NCI-H2196 (cell line): ENCODE data around the gene PRKG2.
"Not testable (repeated sequence)": the region's sequence is repeated elsewhere in the genome, so short reads cannot be mapped to it uniquely, and the experiment has no call there.

Experiments
- DNase-seq: peaks from one replicate; lab custom pipeline; 2025; ENCODE audit not compliant: unreplicated experiment; lab: John Stamatoyannopoulos, UW

The PRKG2 gene, protein sequence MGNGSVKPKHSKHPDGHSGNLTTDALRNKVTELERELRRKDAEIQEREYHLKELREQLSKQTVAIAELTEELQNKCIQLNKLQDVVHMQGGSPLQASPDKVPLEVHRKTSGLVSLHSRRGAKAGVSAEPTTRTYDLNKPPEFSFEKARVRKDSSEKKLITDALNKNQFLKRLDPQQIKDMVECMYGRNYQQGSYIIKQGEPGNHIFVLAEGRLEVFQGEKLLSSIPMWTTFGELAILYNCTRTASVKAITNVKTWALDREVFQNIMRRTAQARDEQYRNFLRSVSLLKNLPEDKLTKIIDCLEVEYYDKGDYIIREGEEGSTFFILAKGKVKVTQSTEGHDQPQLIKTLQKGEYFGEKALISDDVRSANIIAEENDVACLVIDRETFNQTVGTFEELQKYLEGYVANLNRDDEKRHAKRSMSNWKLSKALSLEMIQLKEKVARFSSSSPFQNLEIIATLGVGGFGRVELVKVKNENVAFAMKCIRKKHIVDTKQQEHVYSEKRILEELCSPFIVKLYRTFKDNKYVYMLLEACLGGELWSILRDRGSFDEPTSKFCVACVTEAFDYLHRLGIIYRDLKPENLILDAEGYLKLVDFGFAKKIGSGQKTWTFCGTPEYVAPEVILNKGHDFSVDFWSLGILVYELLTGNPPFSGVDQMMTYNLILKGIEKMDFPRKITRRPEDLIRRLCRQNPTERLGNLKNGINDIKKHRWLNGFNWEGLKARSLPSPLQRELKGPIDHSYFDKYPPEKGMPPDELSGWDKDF

DNA sequence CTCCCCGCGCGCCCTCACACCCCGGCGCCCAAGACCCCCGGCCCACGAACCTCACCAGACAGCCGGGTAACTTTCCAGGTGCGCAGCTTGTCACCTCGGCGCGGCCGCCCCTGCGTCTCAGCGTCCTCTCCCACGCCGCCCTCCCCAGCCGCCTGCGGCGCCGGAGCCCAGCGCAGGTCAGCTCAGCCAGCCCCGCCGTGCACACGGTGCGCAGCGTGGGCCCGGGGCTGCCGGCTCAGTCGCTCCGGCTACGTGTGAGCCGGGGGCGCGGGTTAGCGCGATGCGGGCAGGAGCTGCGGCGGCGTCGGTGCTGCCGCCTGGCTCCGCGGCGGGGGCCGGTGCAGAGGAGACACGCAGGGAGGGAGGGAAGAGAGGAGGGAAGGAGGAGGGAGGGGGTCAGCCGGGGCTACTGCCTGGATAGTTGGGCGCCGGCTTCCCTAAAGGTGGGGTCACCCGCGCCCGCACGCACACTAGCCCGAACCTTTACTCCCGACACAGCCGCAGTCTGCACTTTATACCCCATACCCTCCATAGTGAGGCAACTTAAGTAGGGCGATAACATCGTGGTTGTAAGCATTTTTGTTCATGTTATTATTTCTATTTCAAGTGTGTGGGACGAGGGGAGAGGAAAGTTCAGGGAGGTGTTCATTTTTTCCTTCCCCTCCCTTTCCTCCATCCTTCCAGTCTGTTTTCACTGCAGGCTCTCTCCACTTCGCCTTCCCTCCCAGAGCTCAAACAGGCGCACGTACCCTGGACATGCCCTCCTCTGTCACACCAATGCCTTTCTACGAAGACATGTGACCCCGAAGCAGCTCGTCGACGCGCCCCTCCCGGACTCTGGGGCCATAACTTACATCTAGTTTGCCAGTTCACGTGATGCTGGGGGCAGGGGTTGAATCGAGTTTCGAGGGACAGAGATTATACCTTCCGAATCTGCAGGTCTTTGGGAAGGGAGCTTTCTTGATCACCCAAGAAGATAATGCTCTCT, at the start of gene PRKG2:
Gene PRKG2 (minus strand): TSS at position 342 of the 988 bp plus-strand sequence. CDS start 10,175 bp downstream, outside the sequence.
- DNase-seq = no peak

DNA sequence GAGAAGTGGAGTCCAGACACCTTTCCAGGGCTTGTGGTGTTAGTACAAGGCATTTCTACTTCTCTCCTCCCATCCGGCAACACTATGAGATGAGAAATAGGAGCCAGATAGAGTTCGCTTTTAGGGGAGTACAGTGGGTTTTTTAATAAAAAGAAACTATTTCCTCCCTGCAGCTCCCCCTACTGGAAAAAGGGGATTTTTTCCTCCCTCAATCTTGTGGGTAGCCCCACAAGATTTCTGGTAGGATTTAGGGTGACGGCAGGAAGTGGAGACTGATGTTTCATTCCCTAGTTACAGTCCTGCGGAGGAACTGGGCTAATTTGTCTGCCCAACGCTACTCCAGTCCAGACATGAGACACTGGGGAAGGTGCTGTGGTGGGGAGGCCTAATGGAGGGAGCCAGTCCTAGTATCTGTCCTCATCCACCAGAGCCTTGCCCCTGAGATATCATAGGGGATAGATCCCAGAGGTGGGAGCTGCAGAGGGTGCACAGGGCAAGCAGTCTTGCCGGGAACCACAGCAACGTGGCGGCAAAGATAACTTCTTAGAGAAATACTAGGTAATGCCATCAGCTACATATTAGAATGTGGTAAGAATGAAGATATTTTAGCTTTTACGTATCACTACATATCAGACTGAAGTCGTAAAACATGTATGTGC, 45.5 kb upstream of the PRKG2 start:
- no peak for DNase-seq

DNA sequence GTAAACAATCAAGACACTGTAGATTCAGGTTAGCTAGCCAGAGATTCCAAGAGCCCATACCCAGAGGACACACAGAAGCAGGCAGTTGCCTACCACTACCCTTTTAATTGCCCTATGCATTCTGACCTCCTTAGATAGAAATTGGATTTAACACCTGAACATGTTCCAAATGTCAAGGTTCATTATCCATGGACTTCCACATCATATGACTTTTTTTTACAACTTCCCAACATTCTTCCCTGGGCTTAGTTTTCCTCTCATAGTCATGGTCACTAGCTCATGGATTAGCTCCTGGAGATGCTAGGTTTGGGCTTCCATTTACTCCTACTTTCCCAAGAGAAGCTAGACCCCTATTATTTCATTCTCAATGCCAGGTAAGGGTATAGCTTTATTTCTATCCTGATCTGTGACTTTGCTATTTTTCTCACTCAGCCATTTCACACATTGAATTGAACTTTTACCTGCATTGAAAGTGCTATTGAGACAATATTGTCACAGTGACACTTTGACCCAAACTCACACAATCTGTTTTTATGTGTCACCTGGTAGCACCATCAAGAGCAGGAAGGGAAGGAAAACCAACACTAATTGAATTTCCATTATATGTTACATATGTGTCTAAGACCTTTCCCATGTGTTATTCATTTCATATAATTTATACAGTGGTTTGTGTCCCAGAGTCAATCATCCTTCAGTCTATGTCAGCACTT, 44.0 kb upstream of the PRKG2 start:
- no peak for DNase-seq

DNA sequence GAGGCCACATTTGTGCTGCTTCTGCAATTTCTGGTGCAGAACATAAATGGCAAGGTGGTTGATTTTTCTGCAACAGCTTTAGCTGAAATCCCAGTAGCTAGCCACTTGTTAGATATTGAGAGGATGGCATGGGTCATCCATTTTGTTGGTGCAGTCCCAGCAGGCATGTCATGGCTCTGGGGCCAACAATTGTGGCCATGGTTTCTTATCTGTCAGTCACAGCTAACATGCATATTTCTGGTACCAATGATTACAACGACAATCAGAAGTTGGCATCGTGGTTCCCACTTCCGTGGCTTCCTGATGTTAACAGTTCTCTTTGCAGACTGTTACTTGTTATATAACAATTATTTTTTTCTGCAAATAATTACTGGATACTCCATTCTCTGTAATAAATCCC, 42.8 kb upstream of the PRKG2 start:
- DNase-seq = no peak

DNA sequence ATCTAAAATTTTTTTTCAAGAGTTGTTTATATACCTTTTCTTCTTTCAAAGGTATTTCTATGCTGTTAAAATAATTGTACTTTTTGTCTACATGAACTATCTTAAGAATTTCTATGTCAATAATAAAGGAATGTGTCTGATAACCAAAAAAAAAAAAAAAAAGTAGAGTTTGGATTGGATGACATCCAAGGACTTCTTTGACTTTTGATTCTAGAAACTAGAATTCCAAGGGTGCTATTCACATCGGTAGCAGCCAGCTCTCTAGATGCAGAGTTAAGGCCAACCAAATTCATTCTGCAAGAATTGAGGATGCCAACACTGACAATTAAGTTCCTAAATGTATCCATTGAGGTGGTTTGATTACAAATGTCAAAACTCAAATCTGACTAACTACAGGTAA, 42.0 kb upstream of the PRKG2 start:
- DNase-seq = no peak

DNA sequence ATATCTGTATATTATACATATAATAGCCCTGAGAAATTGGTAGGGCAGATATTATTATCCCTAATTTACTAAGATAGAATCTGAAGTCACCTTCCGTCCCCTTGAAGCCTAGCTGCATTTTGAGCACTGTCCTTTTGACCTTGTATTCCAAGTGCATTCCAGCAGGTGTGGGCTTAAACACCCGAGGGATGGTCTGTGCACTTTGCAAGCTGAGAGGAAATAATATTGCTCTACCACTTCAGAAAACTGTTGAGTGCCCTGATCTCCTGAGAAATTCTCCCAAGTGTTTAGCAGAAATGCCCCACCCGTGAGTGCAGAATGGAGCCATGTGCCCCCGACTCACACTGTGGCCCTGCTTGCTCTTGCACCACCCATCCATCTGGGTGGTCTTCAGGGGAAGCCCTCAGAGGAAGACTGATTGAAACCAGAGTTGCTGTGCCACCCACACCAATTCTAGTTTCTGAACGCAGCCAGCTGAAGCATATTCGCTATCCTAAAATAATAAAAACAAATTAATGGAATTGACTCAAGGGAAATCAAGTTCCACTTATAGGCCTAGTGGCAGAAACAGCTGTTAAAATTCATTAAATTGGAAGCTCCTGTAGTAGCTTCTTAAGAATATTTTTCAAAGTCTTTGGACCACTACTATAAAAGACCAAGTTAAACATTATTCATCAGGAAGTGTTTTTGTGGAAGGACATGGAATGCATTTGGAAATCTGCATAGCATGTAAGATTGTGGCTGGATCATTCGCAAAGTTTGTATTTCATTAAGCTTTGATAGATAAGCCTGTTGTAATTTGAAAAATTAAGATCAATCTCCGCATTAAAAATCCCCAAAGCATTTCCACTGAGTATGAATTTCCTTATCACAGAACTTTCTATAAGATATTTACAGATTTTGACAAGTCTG, 41.3 kb upstream of the PRKG2 start:
- DNase-seq = no peak

DNA sequence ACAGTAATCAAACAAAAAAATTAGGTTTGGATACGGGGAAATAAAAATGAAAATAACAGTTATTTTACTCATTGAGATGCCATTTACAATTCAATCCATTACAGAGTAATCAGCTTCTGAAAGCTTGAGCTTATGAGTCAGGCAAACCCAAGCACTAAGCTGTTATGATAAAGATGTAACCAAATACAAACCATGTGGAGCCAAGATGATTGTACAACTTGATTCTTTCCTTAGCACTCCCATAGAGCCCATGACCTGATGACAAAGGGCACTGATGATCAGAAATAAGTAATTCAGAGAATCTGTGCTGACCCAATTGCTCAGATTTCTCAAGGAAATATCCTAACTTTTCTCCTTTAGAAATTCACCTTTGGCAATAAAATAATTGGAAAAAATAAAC, 40.5 kb upstream of the PRKG2 start:
- no peak for DNase-seq

DNA sequence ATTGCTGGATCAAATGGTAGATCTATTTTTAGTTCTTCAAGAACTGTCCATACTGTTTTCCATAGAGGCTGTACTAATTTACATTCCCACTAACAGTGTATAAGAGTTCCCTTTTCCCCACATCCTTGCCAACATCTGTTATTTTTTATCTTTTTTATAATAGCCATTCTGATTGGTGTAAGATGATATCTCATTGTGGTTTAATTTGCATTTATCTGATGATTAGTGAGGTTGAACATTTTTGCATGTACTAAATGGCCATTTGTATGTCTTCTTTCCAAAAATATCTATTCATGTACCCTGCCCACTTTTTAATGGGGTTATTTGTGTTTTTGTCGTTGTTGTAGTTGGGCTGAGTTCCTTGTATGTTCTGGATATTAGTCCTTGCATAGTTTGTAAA, 35.4 kb upstream of the PRKG2 start:
- DNase-seq = no peak

DNA sequence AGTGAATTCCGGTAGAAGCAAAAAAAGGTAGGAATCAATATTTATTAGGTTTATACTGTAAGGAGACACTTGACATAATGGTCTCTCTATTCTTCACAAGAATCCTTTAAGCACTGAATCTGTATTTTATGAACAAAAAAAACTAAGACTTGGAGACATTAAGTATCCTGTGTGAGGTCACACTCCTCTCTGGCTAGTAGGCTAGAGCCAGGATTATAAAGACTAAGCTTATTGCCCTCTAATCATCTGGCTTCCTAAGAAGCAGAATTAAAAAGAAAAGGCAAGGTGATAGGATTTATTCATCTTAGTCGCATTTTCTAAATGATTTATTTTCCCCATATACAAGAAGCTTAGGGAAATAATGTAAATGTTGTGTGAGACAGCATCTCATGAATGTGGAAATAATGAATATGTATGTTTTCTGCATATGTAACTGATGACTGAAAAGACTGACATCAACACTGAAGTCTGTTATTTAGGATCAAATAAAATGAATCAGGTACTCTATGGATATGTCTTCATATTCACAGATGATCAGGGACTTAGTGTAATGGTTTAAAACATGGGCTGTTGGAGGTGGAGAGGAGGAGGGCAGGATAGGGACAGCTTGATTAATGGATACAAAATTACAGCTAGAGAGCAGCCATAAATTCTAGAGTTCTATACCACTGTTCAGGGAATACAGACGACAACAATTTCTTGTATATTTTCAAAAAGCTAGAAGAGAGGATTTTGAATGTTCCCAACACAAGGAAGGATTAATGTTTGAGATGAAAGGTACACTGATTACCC, 30.4 kb upstream of the PRKG2 start:
- DNase-seq = no peak

DNA sequence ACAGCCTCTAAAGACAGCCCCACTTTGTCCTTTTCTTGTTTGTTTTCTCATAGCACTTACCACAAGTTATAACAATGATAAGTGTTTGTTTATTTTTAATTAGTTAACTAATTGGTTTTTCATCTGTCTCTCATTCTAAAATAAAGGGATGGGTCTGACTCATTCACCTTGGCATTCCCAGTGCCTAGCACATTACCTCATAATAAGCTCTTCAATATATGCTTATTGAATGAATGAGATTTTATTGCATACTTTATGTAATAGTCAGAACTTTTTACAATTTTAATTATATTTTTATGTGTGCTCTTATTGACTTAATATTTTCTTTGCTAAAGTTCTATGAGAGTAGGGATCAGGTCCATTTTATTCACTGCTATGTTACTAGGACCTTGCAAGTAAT, 22.8 kb upstream of the PRKG2 start:
- no peak for DNase-seq

DNA sequence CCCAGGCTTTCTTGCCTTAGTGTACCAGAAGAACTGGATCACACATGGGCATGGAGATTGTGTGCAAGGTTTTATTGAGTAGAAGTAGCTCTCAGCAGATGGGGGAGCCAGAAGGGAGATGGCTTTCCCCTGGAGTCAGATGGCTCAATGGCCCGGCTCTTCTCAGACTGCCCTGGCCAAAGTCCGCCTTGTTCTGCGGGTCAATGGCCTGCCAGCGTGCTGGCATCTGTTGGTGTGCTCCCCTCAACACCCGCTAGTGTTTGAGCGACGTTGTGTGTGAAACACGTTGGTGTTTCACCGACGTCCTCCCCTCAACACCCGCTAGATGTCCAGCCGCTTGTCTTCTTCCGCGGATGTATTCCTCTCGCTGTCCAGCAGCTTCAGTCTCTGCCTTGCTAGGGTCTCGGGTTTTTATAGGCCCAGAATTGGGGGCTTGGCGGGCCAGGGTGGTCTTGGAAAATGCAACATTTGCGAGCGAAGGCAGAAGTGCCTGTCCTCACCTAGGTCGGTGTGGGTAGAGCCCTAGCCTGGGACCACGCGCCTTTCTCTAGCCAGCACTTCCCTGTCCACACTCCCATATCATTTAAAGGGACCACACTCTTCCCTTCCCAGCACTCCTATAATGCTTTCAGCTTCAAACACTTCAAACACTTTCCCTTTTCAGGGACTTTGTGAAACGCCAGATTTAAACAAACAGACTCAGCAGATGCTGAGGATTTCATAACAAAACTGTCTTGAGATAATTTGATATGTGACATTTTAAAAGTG, 21.1 kb upstream of the PRKG2 start:
- no peak for DNase-seq

DNA sequence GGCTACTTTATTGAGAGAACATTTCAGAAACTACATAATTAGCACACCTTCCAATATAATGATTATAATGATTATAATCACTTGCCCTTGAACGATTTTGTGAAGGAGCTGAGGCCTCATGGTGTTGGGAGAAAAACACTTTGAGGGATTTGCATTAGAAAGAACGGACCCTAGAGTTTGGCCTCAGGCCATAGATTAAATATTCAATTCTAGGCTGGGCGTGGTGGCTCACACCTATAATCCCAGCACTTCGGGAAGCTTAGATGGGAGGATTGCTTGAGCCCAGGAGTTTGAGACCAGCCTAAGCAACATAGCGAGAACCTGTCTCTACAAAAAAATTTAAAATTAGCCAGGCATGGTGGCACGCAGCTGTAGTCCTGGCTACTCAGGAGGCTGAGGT, 12.9 kb upstream of the PRKG2 start:
- no peak for DNase-seq

DNA sequence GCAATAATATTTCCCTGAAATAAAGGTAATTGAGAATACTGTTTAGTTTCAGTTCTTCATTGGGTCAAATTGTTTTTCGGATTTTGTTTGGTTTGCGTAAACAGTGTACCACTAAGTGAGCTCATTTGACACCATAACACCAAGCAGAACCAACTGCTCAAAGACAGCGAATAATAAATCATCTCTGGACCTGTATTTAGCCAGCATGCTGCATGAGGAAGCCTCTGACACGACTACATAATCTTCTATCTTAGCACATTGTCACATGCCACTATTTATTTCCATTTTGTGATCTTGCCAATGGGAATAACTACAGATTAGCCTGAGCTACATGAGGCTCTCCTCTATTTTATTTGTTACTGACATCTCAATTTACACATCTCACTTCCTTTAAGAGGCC, 12.1 kb upstream of the PRKG2 start:
- DNase-seq = no peak

DNA sequence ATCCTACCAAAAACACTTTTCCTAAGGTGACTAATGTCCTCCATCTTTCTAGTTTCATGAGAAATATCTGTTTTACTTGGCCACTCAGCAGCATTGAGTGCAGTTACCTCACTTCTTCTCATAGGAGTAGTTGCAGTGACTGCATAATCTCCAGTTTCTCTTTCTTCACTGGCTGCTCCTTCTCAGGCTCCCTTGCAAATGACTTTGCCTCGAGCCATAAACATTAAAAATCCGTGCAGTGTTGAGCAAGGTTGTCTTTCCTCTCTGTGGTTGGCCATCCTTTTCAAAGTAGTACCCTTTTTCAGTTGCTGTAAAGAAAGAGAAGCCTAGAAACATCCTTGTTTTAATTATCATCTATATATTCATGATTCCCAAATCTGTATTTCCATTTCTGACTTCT, 10.2 kb upstream of the PRKG2 start:
- no peak for DNase-seq

DNA sequence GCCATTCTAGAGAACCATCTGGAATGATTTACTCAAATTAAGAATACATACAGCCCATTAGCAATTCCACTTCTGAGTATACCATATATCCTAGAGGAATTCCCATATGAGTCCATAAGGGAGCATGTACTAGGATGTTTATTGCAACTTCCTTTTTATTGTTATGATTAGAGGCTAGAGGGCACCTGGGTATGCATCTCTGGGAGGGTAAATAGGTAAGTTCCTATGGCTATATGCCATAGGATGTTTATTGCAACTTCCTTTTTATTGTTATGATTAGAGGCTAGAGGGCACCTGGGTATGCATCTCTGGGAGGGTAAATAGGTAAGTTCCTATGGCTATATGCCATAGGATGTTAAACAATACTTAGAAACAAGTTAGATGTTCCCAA, 7.1 kb upstream of the PRKG2 start:
- DNase-seq = not testable (repeated sequence)

DNA sequence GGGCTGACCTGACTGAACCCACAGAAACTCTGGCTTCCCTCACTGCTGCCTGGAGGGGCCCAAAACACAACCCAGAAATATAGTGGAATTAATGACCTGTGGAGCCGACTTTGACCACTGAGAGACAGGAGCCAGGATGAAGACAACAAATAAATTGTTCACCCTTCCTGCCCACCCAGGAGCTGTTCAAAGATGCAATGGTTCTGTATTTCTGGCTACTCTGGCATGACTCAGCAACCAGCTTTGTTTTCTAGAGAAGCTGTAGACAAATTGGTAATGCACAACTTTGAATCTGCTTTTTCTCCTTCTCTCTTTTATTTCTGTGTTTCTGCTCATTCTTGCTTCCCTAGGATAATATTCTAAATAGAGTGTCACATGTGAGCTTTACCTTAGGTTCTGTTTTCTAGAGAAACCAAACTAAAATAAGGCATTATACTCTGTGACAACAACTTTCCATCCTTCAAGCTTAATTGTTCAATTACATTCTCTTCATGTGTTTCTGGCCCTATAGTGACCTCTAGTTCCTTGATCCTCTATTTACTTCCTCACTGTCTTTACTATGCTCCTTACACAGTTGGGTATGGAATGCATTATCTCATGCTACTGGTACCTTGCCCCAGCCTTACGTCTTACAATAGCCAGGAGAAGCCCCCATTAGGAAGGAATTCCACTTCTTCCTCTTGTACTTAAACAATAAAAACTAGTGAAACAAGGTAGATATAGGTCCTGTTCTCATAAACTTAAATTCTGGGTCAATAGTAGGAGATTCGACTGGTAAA, 6.5 kb upstream of the PRKG2 start:
- DNase-seq = no peak

DNA sequence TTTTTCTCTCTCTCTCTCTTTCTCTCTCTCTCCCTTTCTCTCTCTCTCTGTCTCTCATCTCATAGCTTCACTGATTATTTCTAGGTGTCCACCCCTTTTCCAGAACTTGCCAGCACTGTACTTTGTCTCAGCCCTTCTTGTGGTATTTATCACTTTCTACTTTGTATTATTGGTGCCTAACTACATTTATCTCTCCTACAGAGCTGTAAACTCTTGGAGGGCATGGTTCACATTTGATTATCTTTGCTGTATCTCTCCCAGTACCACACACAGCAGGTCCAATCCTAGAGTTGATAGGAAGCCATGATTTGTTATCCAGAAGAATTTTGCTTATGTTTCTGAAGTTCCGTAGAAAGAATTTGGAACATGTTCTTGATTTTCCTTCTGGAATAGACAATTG, 5.2 kb upstream of the PRKG2 start:
- DNase-seq = no peak
